Muscle of back (tissue), 11 donors: Measurements from ENCODE around the gene SLC12A1. TPM values are rescaled to one million over a fixed set of nuclear protein-coding genes. Genes with fewer than 3 reads are reported as not detected.

Experiments used
- DNase-seq, 3 donors: peaks; one replicate each; pipeline versions ENCODE4 v3.0.0 to v3.0.0-alpha.2; 2013
- polyA plus RNA-seq, 10 donors: library from polyadenylated mRNA; unstranded; fragments of 120-200 nt; gene quantifications; one replicate each; pipeline ENCODE4 v1.2.1, GENCODE V29; 2013; ENCODE audit not compliant: insufficient read length in 10 of 10

The SLC12A1 gene
- polyA plus RNA-seq, 10 donors = 0.04 to 0.34 (median 0.16) TPM; not detected in 3

DNA sequence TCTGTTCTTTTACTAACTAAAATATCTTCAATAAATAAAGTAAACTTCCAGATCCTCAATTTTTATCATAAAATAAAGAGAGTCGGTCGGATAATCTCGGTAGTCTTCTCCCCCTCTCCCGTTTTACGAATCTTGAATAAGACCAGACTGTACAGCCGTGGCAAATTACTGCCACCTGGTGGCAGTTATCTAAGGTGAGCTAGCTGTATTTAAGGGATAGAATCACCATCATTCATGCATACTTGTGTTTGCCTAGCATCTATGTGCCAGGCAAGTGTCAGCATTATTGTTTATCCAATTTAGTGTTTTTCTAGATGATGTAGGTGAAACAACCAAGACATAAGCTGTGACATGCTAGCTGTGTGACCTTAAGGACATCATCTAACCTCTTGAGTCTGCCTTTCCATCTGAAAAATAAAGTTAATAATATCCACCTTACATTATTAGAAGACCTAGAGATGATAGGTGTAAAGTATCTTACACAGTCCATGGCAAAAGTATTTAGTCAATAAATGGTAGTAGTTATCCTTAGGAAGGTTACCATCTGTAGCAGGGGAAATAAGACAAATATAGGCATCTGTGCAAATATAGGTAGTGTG is 146.5 kb downstream of the SLC12A1 start:
- peak in 2 of 3 donors; percentile 73 to 82 for DNase-seq

Other genes with a start within 250 kb of the SLC12A1 start
- gene SLC24A5, start 85.3 kb upstream of the SLC12A1 start, polyA plus RNA-seq = 1 to 10 TPM in 2 of 10 donors, not detected in 8; 1.3 to 1.9 TPM
- gene MYEF2, start 28.0 kb upstream of the SLC12A1 start, polyA plus RNA-seq = 10 to 100 TPM; 10.4 to 26.0 (median 14.5) TPM
- gene CTXN2, start 14.6 kb upstream of the SLC12A1 start, polyA plus RNA-seq = not detected
- gene DUT, start 125.1 kb downstream of the SLC12A1 start, polyA plus RNA-seq = 100 to 1,000 TPM in 9 of 10 donors, 10 to 100 TPM in 1; 98.9 to 142 (median 112) TPM